Activated CD8-positive, alpha-beta T cell treated with anti-CD3 and anti-CD28 coated beads, Interleukin-2, amount 10 ng/mL, durations not matched to agents 7 days and 5 days (primary cell): ENCODE results near the gene HSPB6. TPM values are rescaled to one million over a fixed set of nuclear protein-coding genes. Genes with fewer than 3 reads are reported as not detected.
A peak's percentile ranks its signal among the peaks of the same experiment; 100 is the strongest.

Source experiments
- ATAC-seq: fragments of 150-1000 bp; cut with Tn5 transposase; one replicate; pipeline ENCODE4 v1.10.0; 2021; ENCODE audit warnings: moderate library complexity
- CTCF ChIA-PET: fragments of 350-600 bp; sonication (Branson Sonifier 250); formaldehyde crosslinking; loops from one replicate; lab custom pipeline; 2021; ENCODE audit warnings: antibody characterized with exemption; lab: Charles Lee
- POLR2A ChIA-PET: fragments of 350-600 bp; sonication (Branson Sonifier 250); formaldehyde crosslinking; loops from one replicate; lab custom pipeline; 2021; ENCODE audit warnings: antibody characterized with exemption; lab: Charles Lee
- DNase-seq: peaks from one replicate; pipeline ENCODE4 v3.0.0-alpha.2; 2020
- H3K27ac Mint-ChIP-seq: one replicate; pipeline ENCODE4 v1.8.0; 2021; ENCODE audit warnings: mild to moderate bottlenecking, mixed read lengths
- H3K27me3 Mint-ChIP-seq: one replicate; pipeline ENCODE4 v1.8.0; 2021; ENCODE audit warnings: low read depth, mixed read lengths
- H3K36me3 Mint-ChIP-seq: one replicate; pipeline ENCODE4 v1.8.0; 2021; ENCODE audit warnings: low read depth, mixed read lengths
- H3K4me1 Mint-ChIP-seq: one replicate; pipeline ENCODE4 v1.8.0; 2021; ENCODE audit warnings: low read depth, mixed read lengths
- H3K4me3 Mint-ChIP-seq: one replicate; pipeline ENCODE4 v1.8.0; 2021; ENCODE audit warnings: mild to moderate bottlenecking, mixed read lengths
- H3K9me3 Mint-ChIP-seq: one replicate; pipeline ENCODE4 v1.8.0; 2022; ENCODE audit warnings: mixed read lengths; ENCODE audit not compliant: insufficient read depth
- total RNA-seq, 2 experiments: library from RNA; stranded (reverse); gene quantifications; one replicate each; pipeline ENCODE4 v1.2.3, GENCODE V29; 2021

Gene HSPB6
- total RNA-seq, 2 experiments from 2014 or later: 0.65 TPM; not detected in 1

GRCh38 chr19:35790981-35791813 is 34.4 kb upstream of the HSPB6 start:
- ChIA-PET POLR2A (no interaction called here), CTCF (interaction anchor here (1.0 kb wide), 1 partner anchor 140 kb away, joined by 4 read pairs; no protein-coding TSS in a partner anchor)
- no peak overlapping the region for H3K4me3 Mint-ChIP-seq
- no peaks in the 10 kb centered on the region for H3K9me3 Mint-ChIP-seq
- ATAC-seq (peak; percentile 43), DNase-seq (peak; percentile 36)
- no peak overlapping the region for H3K27ac Mint-ChIP-seq
- H3K27me3 Mint-ChIP-seq: peaks cover 8% of the 10 kb centered on the region
- no peaks in the 10 kb centered on the region for H3K36me3 Mint-ChIP-seq
- no peaks in the 10 kb centered on the region for H3K4me1 Mint-ChIP-seq

DNA sequence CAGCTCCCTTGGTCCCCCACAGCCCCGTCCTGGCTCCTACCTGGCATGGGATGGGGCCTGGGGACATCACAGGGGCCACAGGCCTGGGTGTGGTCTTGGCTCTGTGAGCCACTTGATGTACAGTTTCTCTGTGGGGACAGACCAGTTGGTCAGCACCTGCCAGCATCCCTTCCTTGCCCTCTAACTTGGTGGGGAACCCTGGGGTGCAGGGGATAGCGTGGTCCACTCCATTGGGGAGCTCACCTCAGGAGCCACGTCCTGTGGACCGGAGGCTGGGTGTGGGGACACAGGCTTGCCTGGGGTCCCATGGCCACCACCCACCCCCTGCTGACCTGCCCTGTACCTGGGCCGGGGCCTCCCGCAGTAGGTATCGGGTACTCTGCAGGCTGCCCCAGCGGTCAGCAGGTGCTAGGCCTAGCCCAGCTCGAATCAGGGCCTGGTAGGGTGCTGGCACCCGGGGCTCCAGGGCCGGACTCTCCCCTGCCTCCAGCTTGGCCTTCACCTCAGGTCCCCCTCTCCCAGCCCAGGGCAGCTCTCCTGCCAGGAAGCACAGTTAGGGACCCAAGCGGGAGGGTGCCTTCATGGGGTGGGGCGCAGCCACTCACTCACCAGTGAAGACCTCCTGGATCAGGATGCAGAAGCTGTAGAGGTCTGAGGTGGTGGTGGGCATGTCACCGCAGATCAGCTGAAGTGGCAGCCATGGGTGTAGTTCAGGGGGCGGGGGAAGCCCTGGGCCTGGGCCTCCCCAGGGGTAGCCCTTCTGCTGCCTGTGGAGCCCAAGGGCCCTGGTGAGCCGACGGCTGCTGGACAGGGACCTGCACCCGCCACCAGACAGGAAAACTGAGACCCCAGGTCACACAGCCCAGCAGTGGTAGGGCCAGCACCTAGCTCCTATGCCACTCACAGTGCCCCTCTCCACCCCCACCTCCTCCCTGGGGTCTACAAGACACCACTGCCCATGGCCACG is 33.4 kb upstream of the HSPB6 start:
- DNase-seq (no peak), ATAC-seq (no peak)
- H3K4me1 Mint-ChIP-seq: no peaks in the 10 kb centered on the region
- no peak overlapping the region for H3K27ac Mint-ChIP-seq
- H3K27me3 Mint-ChIP-seq: peaks cover 3% of the 10 kb centered on the region
- CTCF ChIA-PET: interaction anchor here (1.0 to 1.8 kb wide), 2 partner anchors 29 to 141 kb away, joined by 4 read pairs; no protein-coding TSS in a partner anchor
- H3K9me3 Mint-ChIP-seq: no peaks in the 10 kb centered on the region
- POLR2A ChIA-PET: no interaction called here
- no peak overlapping the region for H3K4me3 Mint-ChIP-seq
- no peaks in the 10 kb centered on the region for H3K36me3 Mint-ChIP-seq

DNA sequence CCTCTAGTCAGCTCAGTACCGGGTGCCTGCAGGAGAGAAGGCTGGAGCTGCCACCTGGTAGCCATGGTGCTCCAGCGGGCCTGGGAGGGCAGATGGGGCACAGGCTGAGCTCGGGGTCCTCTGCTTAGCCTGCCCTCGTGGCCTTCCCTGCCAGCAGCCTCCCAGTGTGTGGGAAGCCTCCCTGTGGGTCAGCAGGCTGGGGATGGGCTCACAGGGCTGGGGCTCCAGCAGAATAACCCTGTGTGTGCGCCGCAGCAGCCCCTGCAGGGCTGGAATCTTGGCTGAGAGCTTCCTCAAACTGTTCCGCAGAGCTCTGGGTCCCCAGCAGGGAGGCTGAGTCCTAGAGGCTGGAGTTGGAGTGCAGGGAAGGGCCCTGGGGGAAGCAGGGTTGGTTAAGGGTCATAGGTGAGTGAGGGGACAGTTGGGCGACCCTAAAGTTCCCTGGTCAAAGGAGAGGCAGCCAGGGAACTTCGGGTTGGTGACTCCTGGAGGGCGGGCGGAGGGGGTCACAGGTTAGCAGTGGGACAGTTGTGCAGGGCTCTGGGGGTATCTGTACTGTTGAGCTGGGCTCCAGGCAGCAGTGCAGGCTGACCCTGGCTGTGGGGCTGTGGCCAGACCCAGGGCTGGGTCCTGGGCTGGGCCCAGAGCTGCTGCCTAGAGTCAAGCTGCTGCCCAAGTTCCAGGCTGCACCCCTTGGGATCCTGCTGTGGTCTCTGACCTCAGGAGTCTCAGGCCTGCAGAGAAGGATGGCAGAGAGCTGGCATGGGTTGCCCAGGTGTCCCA is 32.6 kb upstream of the HSPB6 start:
- no peak for DNase-seq
- Mint-ChIP-seq H3K4me3 (no peak overlapping the region), H3K36me3 (no peaks in the 10 kb centered on the region), H3K9me3 (no peaks in the 10 kb centered on the region), H3K4me1 (no peaks in the 10 kb centered on the region), H3K27me3 (peaks cover 3% of the 10 kb centered on the region), H3K27ac (no peak overlapping the region)
- ChIA-PET POLR2A (no interaction called here), CTCF (interaction anchor here (1.8 kb wide), 1 partner anchor 30 kb away, joined by 4 read pairs; no protein-coding TSS in a partner anchor)
- ATAC-seq: no peak

DNA sequence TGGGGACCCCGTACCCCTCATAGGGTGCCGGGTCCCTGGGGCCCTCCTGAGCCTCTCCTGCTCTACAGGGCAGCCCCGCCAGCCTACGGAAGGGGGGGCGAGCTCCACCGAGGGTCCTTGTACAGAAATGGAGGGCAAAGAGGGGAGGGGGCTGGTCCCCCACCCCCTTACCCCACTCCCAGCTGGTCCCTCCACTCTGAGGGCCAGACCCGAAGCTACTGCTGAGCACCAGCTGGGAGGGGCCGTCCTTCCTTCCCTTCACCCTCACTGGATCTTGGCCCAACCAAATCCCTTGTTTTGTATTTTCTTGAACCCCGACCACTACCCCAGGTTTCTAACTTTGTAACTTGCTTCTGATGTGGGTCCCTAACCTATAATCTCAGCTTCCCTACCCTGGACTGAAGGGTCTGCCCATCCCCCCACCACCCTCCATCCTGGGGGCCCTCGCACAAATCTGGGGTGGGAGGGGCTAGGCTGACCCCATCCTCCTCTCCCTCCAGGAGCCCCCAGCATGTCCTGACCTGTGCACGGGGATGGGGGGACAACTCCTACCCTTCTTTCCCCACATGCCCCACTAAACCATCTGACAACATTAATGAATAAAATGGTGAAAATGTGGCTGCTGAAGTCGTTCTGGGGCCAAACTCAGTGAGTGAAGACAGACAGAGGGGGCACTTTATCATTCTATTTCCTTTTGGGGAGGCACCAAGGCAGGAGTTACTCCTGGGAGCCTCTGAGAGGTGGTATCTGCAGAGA is 31.6 kb upstream of the HSPB6 start:
- no peak overlapping the region for H3K27ac Mint-ChIP-seq
- POLR2A ChIA-PET: no interaction called here
- CTCF ChIA-PET: interaction anchor here (1.8 kb wide), 1 partner anchor 31 kb away, joined by 4 read pairs; no protein-coding TSS in a partner anchor

GRCh38 chr19:35787227-35787799 is 30.5 kb upstream of the HSPB6 start:
- no peak for ATAC-seq
- POLR2A ChIA-PET: no interaction called here
- CTCF ChIA-PET: no interaction called here
- H3K27me3 Mint-ChIP-seq: no peaks in the 10 kb centered on the region
- H3K4me3 Mint-ChIP-seq: no peak overlapping the region
- peaks cover 8% of the 10 kb centered on the region for H3K36me3 Mint-ChIP-seq
- no peaks in the 10 kb centered on the region for H3K9me3 Mint-ChIP-seq
- no peak for DNase-seq
- H3K4me1 Mint-ChIP-seq: no peaks in the 10 kb centered on the region
- H3K27ac Mint-ChIP-seq: no peak overlapping the region

More for the DNA sequence above, 31.6 kb upstream of the HSPB6 start:
- Mint-ChIP-seq H3K9me3 (no peaks in the 10 kb centered on the region), H3K36me3 (peaks cover under 1% of the 10 kb centered on the region), H3K27me3 (peaks cover 3% of the 10 kb centered on the region), H3K4me3 (no peak overlapping the region), H3K4me1 (no peaks in the 10 kb centered on the region)
- DNase-seq (no peak), ATAC-seq (no peak)

- H3K36me3 Mint-ChIP-seq: peaks cover 11% of the 10 kb centered on the region
- H3K27me3 Mint-ChIP-seq: no peaks in the 10 kb centered on the region
- no peak for ATAC-seq
- no peaks in the 10 kb centered on the region for H3K4me1 Mint-ChIP-seq
- no peak overlapping the region for H3K4me3 Mint-ChIP-seq
- DNase-seq: no peak
- POLR2A ChIA-PET: interaction anchor here (0.6 to 0.8 kb wide), 2 partner anchors 14 to 41 kb away, joined by 3 read pairs; partner anchors contain the start of genes PSENEN and U2AF1L4
- no peaks in the 10 kb centered on the region for H3K9me3 Mint-ChIP-seq
- no peak overlapping the region for H3K27ac Mint-ChIP-seq
- CTCF ChIA-PET: no interaction called here
Measured at GRCh38 chr19:35786299-35787160, 29.7 kb upstream of the HSPB6 start.

GRCh38 chr19:35785339-35785627 is 28.5 kb upstream of the HSPB6 start:
- Mint-ChIP-seq H3K27ac (no peak overlapping the region), H3K36me3 (peaks cover 17% of the 10 kb centered on the region), H3K4me1 (no peaks in the 10 kb centered on the region), H3K4me3 (no peak overlapping the region), H3K9me3 (no peaks in the 10 kb centered on the region), H3K27me3 (no peaks in the 10 kb centered on the region)
- no peak for DNase-seq
- POLR2A ChIA-PET: no interaction called here
- no peak for ATAC-seq
- CTCF ChIA-PET: no interaction called here

DNA sequence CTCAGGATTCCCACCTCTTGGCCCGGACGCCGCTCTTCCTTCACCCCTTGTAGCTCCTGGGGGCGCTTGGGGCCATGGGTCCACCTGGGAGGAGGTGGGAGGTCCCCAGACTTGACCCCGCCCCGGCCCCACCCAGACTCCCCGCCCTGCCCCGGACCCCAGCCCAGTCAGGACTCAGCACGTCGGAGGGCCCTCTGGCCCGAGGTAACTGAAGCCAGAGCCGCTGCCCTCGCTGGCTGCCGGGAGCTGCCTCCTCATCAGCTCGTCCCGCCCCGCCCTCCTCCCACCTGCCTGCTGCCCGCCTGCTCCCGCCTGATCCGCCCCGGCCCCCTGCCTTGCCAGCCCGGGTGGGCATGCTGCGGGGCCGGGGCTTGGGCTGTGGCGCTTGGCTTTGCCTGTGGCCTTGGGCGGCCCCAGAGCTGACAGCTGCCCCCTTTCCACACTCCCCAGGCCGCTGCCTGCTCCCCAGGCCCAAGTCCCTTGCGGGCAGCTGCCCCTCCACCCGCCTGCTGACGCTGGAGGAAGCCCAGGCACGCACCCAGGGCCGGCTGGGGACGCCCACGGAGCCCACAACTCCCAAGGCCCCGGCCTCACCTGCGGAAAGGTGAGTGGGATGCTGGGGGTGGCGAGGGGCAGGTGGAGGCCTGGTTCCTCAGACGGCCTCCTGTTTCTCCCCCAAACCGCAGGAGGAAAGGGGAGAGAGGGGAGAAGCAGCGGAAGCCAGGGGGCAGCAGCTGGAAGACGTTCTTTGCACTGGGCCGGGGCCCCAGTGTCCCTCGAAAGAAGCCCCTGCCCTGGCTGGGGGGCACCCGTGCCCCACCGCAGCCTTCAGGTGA is 27.9 kb upstream of the HSPB6 start:
- Mint-ChIP-seq H3K4me3 (no peak overlapping the region), H3K27me3 (no peaks in the 10 kb centered on the region), H3K9me3 (no peaks in the 10 kb centered on the region), H3K36me3 (peaks cover 20% of the 10 kb centered on the region), H3K4me1 (no peaks in the 10 kb centered on the region), H3K27ac (no peak overlapping the region)
- POLR2A ChIA-PET: no interaction called here
- no peak for DNase-seq
- ATAC-seq: no peak
- CTCF ChIA-PET: no interaction called here

DNA sequence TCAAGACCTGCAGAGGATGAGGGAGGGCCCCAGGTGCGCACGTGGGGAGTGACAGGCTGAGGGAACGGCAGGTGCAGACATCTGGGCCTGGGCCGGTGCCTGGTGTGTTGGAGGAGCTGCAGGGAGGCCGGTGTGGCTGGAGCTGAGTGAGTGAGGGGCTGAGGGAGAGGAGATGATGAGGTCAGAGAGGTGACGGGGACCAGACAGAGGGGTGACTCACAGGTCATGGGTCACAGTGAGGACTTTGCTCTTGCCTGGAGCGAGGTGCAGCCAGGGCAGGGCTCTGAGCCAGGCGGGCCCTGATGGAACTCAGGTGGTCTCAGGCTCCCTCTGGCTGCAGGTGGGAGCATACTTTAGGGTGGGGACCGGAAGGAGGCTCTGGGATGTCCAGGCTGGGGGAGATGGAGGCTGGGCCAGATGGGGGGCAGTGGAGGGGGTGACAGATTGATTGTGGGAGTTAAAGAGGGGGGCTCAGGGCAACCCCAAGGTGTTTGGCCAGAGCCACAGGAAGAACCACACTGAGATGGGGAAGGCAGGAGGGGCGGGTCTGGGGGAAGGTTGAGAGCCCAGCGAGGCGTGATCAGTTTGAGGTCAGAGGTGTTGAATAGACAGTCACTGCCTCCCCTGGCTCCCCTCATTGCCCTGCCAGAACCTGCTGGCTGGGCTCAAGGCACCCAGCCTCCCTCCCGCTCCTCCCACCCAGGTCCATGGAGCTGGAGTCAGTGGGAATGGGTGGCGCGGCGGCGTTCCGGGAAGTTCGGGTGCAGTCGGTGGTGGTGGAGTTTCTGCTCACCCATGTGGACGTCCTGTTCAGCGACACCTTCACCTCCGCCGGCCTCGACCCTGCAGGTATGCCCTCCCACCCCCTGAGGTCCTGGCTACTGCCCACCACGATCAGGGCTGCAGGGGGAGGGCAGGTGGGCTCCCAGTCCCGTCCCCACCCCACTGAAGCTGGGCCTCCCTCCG is 26.9 kb upstream of the HSPB6 start:
- H3K4me1 Mint-ChIP-seq: no peaks in the 10 kb centered on the region
- H3K27me3 Mint-ChIP-seq: no peaks in the 10 kb centered on the region
- H3K27ac Mint-ChIP-seq: no peak overlapping the region
- no peak for DNase-seq
- no peak for ATAC-seq
- ChIA-PET CTCF (no interaction called here), POLR2A (no interaction called here)
- H3K9me3 Mint-ChIP-seq: no peaks in the 10 kb centered on the region
- peaks cover 26% of the 10 kb centered on the region for H3K36me3 Mint-ChIP-seq
- no peak overlapping the region for H3K4me3 Mint-ChIP-seq
